HCT116 (cell line): ENCODE data around the gene ETHE1. TPM values are rescaled to one million over a fixed set of nuclear protein-coding genes. Genes with fewer than 3 reads are reported as not detected.

Experiments used
- ATAC-seq: fragments of 200-7000 bp; cut with Tn5 transposase; 2 replicates; pipeline ENCODE4 v1.9.1; 2020; ENCODE audit warnings: mild to moderate bottlenecking, moderate library complexity
- BruUV-seq: library from RNA; stranded (reverse); fragments of 400-500 nt; replicated peaks from 2 replicates; lab custom pipeline; 2021; lab: Mats Ljungman, UMichigan
- CTCF ChIA-PET: fragments of 300-600 bp; sonication (Branson Sonifier 250); formaldehyde crosslinking; loops from one replicate; lab custom pipeline; 2021; ENCODE audit warnings: antibody characterized with exemption; lab: Charles Lee
- POLR2A ChIA-PET: fragments of 300-600, 350-600 bp; sonication (Branson Sonifier 250); formaldehyde crosslinking; loops from one replicate; lab custom pipeline; 2021; ENCODE audit warnings: antibody characterized with exemption; lab: Charles Lee
- RAD21 ChIA-PET, 2 experiments: fragments of 300-600 bp; sonication (Branson Sonifier 250); formaldehyde crosslinking; loops; one replicate each; lab custom pipeline; 2023; ENCODE audit warnings: low total read pairs in 2 of 2; ENCODE audit not compliant: uncharacterized antibody in 2 of 2, unreplicated experiment in 2 of 2, low non-redundant PET in 1 of 2; lab: Charles Lee
- DNase-seq: peaks from one replicate; pipeline ENCODE4 v3.0.0-alpha.2; 2010; ENCODE audit warnings: low read depth, low spot score
- H2AFZ ChIP-seq: fragments of 200-600 bp; shearing (Covaris generic), sonication (generic); 2 replicates; pipeline ENCODE4 v1.6.1; 2017; ENCODE audit warnings: low read depth, mixed run types, mixed read lengths, antibody characterized with exemption, low read length; ENCODE audit not compliant: poor library complexity, severe bottlenecking
- H3K27ac ChIP-seq: 2 replicates; pipeline ENCODE4 v1.5.1; 2012; ENCODE audit warnings: low read depth, low read length
- H3K27me3 ChIP-seq: fragments of 200-600 bp; sonication (generic); 2 replicates; pipeline ENCODE4 v1.6.1; 2016; ENCODE audit warnings: mixed run types, low read length, mixed read lengths; ENCODE audit not compliant: insufficient read depth
- H3K36me3 ChIP-seq, 2 experiments: fragments of 200-500 bp in 1 of 2; fragments of 200-600 bp in 1 of 2; sonication (Bioruptor generic) in 1 of 2; sonication (generic) in 1 of 2; 2 replicates each; pipeline versions ENCODE4 v1.5.1 to v1.6.1; 2014 to 2016; ENCODE audit warnings: low read length in 2 of 2, inconsistent platforms in 1 of 2, mixed read lengths in 1 of 2, mixed run types in 1 of 2; ENCODE audit not compliant: insufficient read depth in 2 of 2, control insufficient read depth in 1 of 2
- H3K4me1 ChIP-seq, 2 experiments: fragments of 200-600 bp in 1 of 2; sonication (generic) in 1 of 2; 2 replicates each; pipeline versions ENCODE4 v1.5.1 to v1.6.1; 2012 to 2017; ENCODE audit warnings: low read length in 2 of 2, inconsistent platforms in 1 of 2, mild to moderate bottlenecking in 1 of 2, mixed read lengths in 1 of 2, mixed run types in 1 of 2, moderate library complexity in 1 of 2; ENCODE audit not compliant: insufficient read depth in 2 of 2, control insufficient read depth in 1 of 2
- H3K4me2 ChIP-seq: fragments of 200-600 bp; sonication (generic); 2 replicates; pipeline ENCODE4 v1.6.1; 2017; ENCODE audit warnings: mixed run types, low read length, mixed read lengths
- H3K4me3 ChIP-seq, 2 experiments: fragments of 200-600 bp in 1 of 2; sonication (generic) in 1 of 2; replicated peaks in 1 of 2; 2 replicates each; pipeline ENCODE4 v1.5.1; 2011 to 2016; ENCODE audit warnings: low read length in 2 of 2, control low read depth in 1 of 2, low read depth in 1 of 2, mild to moderate bottlenecking in 1 of 2, mixed read lengths in 1 of 2, mixed run types in 1 of 2
- H3K79me2 ChIP-seq: fragments of 200-600 bp; sonication (generic); 2 replicates; pipeline ENCODE4 v1.6.1; 2017; ENCODE audit warnings: mild to moderate bottlenecking, mixed run types, low read length, moderate library complexity, mixed read lengths; ENCODE audit not compliant: insufficient read depth
- H3K9ac ChIP-seq: fragments of 200-600 bp; sonication (generic); 2 replicates; pipeline ENCODE4 v1.6.1; 2016; ENCODE audit warnings: low read length, mixed read lengths
- H3K9me2 ChIP-seq: fragments of 200-600 bp; sonication (generic), shearing (Covaris generic); 2 replicates; pipeline ENCODE4 v1.6.1; 2017; ENCODE audit warnings: mixed run types, mild to moderate bottlenecking, moderate library complexity; ENCODE audit not compliant: insufficient read depth
- H3K9me3 ChIP-seq, 2 experiments: fragments of 200-500 bp in 1 of 2; fragments of 200-600 bp in 1 of 2; sonication (Bioruptor generic) in 1 of 2; sonication (generic) in 1 of 2; 2 replicates each; pipeline ENCODE4 v1.6.1; 2014 to 2017; ENCODE audit warnings: low read length in 2 of 2, mixed read lengths in 2 of 2, inconsistent platforms in 1 of 2, low read depth in 1 of 2, mild to moderate bottlenecking in 1 of 2, mixed run types in 1 of 2, moderate library complexity in 1 of 2; ENCODE audit not compliant: control insufficient read depth in 1 of 2, insufficient read depth in 1 of 2
- H4K20me1 ChIP-seq: fragments of 200-600 bp; sonication (generic), shearing (Covaris generic); 2 replicates; pipeline ENCODE4 v1.6.1; 2017; ENCODE audit warnings: mixed run types, mild to moderate bottlenecking, moderate library complexity; ENCODE audit not compliant: insufficient read depth
- CEBPB ChIP-seq: IDR thresholded peaks from 2 replicates; pipeline ENCODE4 v1.6.1; 2012; ENCODE audit warnings: low read depth
- EGR1 ChIP-seq: IDR thresholded peaks from 2 replicates; pipeline ENCODE4 v1.6.1; 2012; ENCODE audit warnings: low read depth
- POLR2AphosphoS5 ChIP-seq: IDR thresholded peaks from 2 replicates; pipeline ENCODE4 v1.6.1; 2011; ENCODE audit warnings: mild to moderate bottlenecking, low read depth, low read length, moderate library complexity
- RAD21 ChIP-seq: IDR thresholded peaks from 2 replicates; pipeline ENCODE4 v1.6.1; 2012; ENCODE audit warnings: low read depth, mild to moderate bottlenecking
- ZFX ChIP-seq: fragments of 450-650 bp; IDR thresholded peaks from 2 replicates; pipeline ENCODE4 v1.6.1; 2017
- intact Hi-C: fragments of 100-400 bp; cut with micrococcal nuclease; formaldehyde crosslinking; loops from 2 replicates; pipeline ENCODE4 v1.10.0; 2022
- total RNA-seq: library from RNA; stranded (reverse); gene quantifications from one replicate; pipeline ENCODE4 v1.2.1, GENCODE V29; 2021; ENCODE audit not compliant: unreplicated experiment
- TF ChIP-seq, protein P1 (sequence below): IDR thresholded peaks from 2 replicates; pipeline ENCODE4 v1.6.1; 2012; ENCODE audit warnings: low read depth
- TF ChIP-seq, protein P2 (sequence below), 3 experiments: fragments of 200-600 bp in 1 of 3; sonication (generic) in 1 of 3; IDR thresholded peaks in 2 of 3; conservative IDR thresholded peaks in 1 of 3; 2 replicates each; pipeline ENCODE4 v1.5.1; 2012 to 2017; ENCODE audit warnings: low read depth in 2 of 3, low read length in 2 of 3, antibody characterized with exemption in 1 of 3, borderline replicate concordance in 1 of 3, control low read depth in 1 of 3, mild to moderate bottlenecking in 1 of 3, mixed read lengths in 1 of 3, mixed run types in 1 of 3, moderate library complexity in 1 of 3; ENCODE audit not compliant: insufficient read depth in 1 of 3

The ETHE1 gene
- total RNA-seq, 1 experiment from 2014 or later = 64.3 TPM

DNA sequence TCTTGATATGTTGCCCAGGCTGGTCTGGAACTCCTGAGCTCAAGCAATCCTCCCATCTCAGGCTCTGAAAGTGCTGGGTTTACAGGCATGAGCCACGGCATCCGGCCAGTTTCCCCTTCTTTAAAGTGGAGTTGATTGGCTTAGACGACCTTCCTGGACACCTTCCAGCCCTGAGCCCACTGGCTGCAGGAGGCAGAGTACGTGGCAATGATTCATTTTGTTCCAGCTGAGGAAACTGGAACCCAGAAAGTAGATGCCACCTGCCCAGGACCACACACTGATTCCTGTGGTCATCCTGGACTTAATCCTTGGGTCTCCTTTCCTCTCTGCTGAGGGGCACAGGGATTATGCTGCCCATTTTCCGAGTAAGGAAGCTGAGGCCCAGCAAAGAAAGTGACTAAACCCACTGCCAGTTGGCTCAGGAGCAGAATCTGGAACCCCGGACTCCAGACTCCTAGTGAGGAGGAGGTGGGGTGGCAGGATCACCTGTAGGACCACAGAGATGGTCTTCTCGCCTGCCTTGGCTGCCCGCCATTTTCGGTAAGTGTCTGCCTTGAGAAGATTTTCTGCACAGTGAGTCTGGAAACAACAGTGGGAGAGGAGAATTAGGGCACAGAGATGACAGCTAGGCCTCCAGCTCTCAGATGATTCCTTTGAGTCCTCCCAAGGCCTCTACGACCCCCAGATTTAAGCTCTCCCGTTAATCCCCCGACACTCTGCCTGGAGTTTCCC, 47.6 kb upstream of the ETHE1 start:
- RAD21 ChIA-PET = no interaction called here

More for the DNA sequence above, 47.6 kb upstream of the ETHE1 start:
- no peak overlapping the region for H2AFZ ChIP-seq
- peaks cover 10% of the 10 kb centered on the region; the same call in 1 of the 2 replicates for H3K79me2 ChIP-seq
- peak overlapping the region; percentile 70 for H3K27ac ChIP-seq
- H3K9ac ChIP-seq = peak overlapping the region; percentile 90
- H3K4me2 ChIP-seq = peak overlapping the region; percentile 89
- H3K36me3 ChIP-seq = no peaks in the 10 kb centered on the region
- ChIA-PET CTCF (interaction anchor here (0.7 kb wide), 1 partner anchor 20 kb away, joined by 3 read pairs; no protein-coding TSS in a partner anchor), POLR2A (interaction anchor here (0.6 to 1.8 kb wide), 2 partner anchors 22 to 29 kb away, joined by 3 to 6 read pairs; partner anchors contain the start of genes IRGQ and ZNF576)
- H3K4me1 ChIP-seq = peaks cover 11 to 14% of the 10 kb centered on the region in 2 experiments
- intact Hi-C loops = loop anchor here (1.0 kb wide), 1 partner anchor 22 kb away; the partner anchor contains the start of genes IRGQ and ZNF576
- H3K4me3 ChIP-seq = peak overlapping the region; percentile 81 to 85
- ATAC-seq (no peak), DNase-seq (no peak)
- no peaks in the 10 kb centered on the region for H3K9me2 ChIP-seq
- no peaks in the 10 kb centered on the region for H4K20me1 ChIP-seq
- BruUV-seq = TSS peak; percentile 54
- H3K27me3 ChIP-seq = no peaks in the 10 kb centered on the region
- no peaks in the 10 kb centered on the region for H3K9me3 ChIP-seq
- TF ChIP-seq ZFX (no peak), RAD21 (no peak), EGR1 (no peak), CEBPB (no peak), POLR2AphosphoS5 (no peak)
- TF ChIP-seq, protein P1, sequence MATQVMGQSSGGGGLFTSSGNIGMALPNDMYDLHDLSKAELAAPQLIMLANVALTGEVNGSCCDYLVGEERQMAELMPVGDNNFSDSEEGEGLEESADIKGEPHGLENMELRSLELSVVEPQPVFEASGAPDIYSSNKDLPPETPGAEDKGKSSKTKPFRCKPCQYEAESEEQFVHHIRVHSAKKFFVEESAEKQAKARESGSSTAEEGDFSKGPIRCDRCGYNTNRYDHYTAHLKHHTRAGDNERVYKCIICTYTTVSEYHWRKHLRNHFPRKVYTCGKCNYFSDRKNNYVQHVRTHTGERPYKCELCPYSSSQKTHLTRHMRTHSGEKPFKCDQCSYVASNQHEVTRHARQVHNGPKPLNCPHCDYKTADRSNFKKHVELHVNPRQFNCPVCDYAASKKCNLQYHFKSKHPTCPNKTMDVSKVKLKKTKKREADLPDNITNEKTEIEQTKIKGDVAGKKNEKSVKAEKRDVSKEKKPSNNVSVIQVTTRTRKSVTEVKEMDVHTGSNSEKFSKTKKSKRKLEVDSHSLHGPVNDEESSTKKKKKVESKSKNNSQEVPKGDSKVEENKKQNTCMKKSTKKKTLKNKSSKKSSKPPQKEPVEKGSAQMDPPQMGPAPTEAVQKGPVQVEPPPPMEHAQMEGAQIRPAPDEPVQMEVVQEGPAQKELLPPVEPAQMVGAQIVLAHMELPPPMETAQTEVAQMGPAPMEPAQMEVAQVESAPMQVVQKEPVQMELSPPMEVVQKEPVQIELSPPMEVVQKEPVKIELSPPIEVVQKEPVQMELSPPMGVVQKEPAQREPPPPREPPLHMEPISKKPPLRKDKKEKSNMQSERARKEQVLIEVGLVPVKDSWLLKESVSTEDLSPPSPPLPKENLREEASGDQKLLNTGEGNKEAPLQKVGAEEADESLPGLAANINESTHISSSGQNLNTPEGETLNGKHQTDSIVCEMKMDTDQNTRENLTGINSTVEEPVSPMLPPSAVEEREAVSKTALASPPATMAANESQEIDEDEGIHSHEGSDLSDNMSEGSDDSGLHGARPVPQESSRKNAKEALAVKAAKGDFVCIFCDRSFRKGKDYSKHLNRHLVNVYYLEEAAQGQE = no peak
- TF ChIP-seq, protein P2, sequence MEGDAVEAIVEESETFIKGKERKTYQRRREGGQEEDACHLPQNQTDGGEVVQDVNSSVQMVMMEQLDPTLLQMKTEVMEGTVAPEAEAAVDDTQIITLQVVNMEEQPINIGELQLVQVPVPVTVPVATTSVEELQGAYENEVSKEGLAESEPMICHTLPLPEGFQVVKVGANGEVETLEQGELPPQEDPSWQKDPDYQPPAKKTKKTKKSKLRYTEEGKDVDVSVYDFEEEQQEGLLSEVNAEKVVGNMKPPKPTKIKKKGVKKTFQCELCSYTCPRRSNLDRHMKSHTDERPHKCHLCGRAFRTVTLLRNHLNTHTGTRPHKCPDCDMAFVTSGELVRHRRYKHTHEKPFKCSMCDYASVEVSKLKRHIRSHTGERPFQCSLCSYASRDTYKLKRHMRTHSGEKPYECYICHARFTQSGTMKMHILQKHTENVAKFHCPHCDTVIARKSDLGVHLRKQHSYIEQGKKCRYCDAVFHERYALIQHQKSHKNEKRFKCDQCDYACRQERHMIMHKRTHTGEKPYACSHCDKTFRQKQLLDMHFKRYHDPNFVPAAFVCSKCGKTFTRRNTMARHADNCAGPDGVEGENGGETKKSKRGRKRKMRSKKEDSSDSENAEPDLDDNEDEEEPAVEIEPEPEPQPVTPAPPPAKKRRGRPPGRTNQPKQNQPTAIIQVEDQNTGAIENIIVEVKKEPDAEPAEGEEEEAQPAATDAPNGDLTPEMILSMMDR (IDR thresholded peaks at IDR 0.05 in 2 of 3, conservative IDR thresholded peaks at IDR 0.05 in 1 of 3; ENCODE audit: borderline replicate concordance in 1 of 3, insufficient read depth in 1 of 3, low read depth in 2 of 3, low read length in 2 of 3) = no peak
